ACHN (cell line): ENCODE data around the gene SLC8A1.

Experiments used
- DNase-seq: peaks from one replicate; pipeline ENCODE4 v3.0.0-alpha.2; 2015
- in situ Hi-C: cut with HindIII; loops from 2 replicates; pipeline ENCODE4 v1.10.0; 2017; ENCODE audit warnings: low sequenced_read_pairs, low pct_ligation_motif_present, low pct_unique_long_range_greater_than_20kb

SLC8A1 gene

DNA sequence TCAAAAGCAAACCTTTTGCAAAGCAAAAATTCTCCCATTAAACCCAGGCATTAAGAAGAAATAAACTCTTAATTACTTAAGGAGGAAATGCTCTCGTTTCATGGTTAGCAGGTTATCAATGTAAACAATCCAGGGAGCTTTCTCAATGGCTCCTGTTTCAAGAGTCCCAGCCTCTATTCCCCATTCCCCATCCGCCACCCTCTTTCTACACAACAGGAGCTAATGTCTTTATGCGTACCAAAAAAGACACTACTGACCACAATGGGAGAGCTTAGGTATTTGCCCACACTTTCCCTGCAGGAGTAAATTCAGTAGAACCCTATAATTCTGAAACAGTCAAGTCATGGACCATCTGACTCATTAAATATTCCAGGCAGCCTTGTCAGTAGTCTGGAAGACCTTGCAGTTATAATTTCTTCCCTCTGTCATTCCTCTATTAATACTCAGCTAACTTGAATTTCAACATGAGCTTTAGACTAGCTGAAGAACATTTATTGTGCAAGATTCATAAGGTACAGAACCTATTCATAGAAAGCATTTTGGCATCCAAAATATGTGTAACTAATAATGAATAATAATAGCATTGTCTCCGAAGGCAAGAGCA, 48.6 kb downstream of the SLC8A1 start:
- DNase-seq = no peak
- in situ Hi-C loops = no loop called here

GRCh38 chr2:40401896-40402295, 50.0 kb downstream of the SLC8A1 start:
- DNase-seq = peak; percentile 97
- in situ Hi-C loops = no loop called here

DNA sequence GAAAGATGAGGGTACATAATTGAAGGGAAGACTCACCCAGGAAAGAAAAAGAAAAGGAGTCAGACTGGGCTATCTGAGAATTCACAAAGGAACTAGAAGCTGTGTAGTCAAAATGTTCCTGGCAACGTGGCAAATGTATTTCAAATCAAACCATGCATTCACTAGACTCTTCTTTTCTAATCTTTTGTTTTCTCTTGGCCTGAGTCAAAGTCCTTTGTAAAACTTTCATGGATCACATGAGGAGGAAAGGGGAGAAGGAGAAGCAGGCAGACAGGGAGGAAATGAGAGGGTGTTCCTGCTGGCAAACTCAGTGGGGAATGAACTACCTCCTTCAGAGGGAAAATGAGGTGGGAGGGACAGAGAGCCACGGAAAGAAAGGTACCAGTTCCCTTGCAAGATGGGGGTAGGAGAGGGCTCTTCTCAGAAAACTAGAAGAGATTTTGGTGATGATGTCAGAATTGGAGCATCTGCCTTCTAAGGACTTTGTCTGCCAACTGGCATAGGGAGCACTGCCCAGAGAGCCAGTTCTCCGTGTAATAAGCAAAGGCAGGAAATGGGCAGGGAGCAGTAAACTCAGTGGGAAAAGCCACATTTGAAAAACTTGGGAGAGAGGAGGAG, 51.4 kb downstream of the SLC8A1 start:
- peak; percentile 63 for DNase-seq
- in situ Hi-C loops = no loop called here

DNA sequence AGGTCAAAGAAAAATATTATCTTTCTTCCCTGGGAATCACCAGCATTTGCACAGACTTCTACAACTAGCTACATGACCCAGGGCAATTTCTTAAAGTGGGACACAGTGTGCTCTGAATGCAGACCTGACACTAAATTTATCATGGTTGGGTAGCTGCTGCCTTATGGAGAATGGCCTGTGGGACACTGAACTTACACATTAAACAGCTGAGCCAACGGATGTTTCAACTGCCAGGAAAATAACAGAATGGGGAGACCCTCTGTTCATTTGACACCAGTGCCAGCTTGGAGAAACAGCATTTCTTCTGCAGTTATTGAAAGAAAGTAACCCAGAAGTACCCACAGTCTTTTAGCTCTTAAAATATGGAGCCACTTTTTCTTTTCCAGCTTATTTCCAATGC, 54.1 kb downstream of the SLC8A1 start:
- in situ Hi-C loops = no loop called here
- no peak for DNase-seq

GRCh38 chr2:40396124-40396523, 55.8 kb downstream of the SLC8A1 start:
- in situ Hi-C loops = no loop called here

GRCh38 chr2:40395169-40396073, 56.5 kb downstream of the SLC8A1 start:
- in situ Hi-C loops = no loop called here
- peak; percentile 48 for DNase-seq

More at GRCh38 chr2:40396124-40396523, 55.8 kb downstream of the SLC8A1 start:
- DNase-seq = no peak

DNA sequence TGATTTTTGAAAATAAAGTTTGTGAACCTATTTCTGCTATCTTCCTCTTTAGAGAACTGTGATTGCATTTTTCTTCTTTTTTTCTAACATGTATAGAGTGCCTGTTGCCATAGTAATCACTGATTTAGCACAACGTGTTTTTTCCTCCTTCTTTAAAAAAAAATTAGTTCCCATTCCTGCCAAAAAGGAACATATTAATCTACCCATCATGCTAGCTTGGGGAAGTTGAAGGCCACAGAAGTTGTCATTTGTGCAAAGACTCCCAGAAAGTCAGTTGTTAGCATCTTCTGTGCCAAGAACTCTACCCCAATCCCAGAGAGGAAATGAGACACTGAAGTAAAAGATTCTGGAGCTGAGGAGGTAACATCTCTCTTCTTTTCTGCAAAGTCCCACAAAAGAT, 57.3 kb downstream of the SLC8A1 start:
- no peak for DNase-seq
- in situ Hi-C loops = no loop called here

- in situ Hi-C loops = no loop called here
- no peak for DNase-seq
These were observed 57.9 kb downstream of the SLC8A1 start for GRCh38 chr2:40394031-40394430.

DNA sequence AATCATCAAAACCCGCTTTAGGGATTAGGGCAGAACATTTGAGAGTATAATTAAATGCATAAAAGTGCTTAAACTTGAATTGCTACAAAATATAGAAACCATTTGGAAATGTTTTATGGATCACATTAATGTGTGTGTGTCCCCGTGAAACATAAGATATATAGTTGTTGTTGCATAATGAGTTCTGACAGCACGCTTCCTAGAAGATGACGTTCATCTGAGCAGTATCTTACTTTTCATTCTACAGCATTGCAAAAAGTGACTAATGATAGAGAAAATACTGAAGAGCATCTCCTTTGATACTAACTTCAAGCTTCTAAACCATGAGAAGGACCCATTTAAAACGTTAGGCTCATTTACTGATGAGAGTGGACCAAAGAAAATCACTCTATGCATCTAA, 63.7 kb downstream of the SLC8A1 start:
- in situ Hi-C loops = no loop called here
- no peak for DNase-seq

DNA sequence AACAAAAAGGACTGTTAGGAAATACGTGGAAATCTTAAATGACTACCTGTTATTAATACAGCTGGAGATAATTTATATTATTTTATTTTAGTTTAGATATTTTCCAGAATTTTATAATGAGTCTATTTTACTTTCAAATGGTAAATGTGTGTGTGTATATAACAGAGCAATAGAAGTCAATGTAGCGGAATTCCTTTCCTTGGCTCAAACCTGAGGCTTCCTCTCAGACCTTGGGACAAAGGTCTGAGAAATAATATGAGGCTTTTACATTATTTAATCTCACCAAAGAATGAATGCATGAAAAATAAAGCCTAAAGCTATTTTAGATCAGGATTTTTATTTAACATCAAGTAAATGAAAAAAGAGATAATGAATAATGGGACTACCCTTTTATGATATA, 65.7 kb downstream of the SLC8A1 start:
- DNase-seq = no peak
- in situ Hi-C loops = no loop called here

DNA sequence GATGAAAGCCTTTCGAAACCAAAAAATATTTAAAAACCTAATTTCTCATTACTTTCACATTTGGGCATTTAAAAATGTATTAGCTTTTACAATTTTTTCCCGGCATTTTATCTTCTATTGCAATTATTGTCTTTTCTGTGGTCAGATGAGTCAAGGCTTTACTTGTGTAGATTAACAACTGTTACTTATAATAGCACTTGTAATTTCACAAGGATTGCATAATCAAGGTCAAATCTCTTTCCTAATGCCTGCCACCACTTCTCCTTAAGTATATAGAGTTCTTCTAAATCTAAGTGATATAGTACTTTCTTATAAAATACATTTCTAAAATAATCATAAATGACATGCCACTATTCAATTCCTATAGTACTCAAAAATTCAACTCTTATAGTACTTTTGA, 67.2 kb downstream of the SLC8A1 start:
- in situ Hi-C loops = no loop called here
- no peak for DNase-seq

GRCh38 chr2:40384233-40384632, 67.7 kb downstream of the SLC8A1 start:
- no peak for DNase-seq
- in situ Hi-C loops = no loop called here

DNA sequence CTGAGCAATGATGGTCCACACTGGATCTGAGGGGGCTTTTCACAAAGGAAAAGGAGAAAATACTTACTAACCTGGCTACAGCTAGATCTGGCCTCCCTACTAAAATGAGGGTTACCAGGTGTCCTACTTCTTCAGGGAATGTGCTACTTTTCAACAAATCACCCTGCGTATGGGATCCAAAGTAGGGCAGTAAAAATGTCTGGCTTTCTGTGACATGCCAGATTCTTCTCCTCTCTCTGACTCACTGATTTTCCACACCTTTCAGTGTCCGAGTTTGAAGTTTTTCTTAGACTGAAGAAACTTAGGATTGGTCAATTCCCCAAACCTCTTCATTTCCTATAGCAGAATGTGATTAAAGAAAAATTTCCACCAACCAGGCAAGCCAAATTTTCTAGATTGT, 71.2 kb downstream of the SLC8A1 start:
- no peak for DNase-seq
- in situ Hi-C loops = no loop called here

DNA sequence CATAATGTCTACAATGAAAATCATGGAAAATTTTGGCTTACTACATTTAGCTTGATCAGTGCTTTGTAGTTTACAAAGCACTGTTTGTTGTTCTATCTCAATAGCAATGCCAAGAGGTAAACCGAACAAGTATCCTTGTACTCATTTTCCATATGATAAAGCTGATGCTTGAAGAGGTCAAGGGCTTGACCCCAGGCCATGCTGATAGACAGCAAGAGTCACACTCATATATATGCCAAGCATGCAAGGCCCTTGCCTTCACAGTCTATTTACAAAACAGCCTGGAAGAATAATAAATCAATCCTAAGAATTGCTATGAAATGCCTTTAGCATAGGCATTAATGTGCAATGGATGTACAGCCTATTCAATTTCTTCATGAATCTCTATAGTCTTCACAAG, 71.8 kb downstream of the SLC8A1 start:
- no peak for DNase-seq
- in situ Hi-C loops = no loop called here

GRCh38 chr2:40374543-40375240, 77.2 kb downstream of the SLC8A1 start:
- no peak for DNase-seq
- in situ Hi-C loops = no loop called here

GRCh38 chr2:40373111-40373510, 78.8 kb downstream of the SLC8A1 start:
- DNase-seq = no peak
- in situ Hi-C loops = no loop called here

GRCh38 chr2:40372283-40372985, 79.5 kb downstream of the SLC8A1 start:
- in situ Hi-C loops = no loop called here

DNA sequence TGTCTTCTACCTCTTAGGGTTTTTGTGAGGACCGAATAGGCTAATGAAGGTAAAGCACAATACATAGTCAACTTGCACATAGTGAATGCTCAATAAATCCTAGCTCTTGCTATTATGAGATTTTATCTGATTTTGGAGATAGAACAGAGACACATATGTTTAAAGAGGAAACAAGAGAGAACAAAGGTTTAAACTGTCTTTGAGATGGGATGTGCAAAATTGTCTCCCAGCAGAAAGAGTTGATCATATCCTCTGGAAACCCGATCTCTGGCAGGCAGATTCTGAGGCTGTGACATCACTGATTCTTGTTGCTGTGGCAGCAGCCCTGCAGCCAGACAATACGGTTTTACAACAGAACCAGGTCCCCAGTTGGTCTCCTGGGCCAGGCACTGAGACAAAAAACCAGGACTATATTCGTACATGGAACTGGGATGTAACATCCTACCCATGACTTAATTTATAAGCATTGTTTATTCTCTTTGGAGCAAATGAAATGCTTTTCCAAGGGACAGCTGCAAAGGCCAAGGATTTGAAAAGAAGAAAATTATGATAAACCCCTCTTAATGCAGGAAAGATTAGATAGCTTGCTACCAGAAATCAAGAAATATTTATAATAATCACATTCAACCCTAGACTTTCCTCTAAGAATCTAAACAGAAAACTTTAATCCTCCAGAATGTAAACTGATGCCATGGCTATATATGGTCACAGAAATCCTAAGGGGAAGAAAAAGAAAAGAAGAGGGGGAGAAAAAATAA, 80.2 kb downstream of the SLC8A1 start:
- in situ Hi-C loops = no loop called here
- DNase-seq = peak; percentile 54

More at GRCh38 chr2:40372283-40372985, 79.5 kb downstream of the SLC8A1 start:
- DNase-seq = no peak
